GM03348 (cell line): Measurements from ENCODE around the gene LPP.

Source experiments
- DNase-seq: peaks from one replicate; pipeline ENCODE4 v3.0.0; 2012; ENCODE audit warnings: low spot score

LPP gene

GRCh38 chr3:188253800-188254452, 100.0 kb downstream of the LPP start:
- DNase-seq: no peak

- DNase-seq: no peak
These were observed 100.6 kb downstream of the LPP start for GRCh38 chr3:188254520-188255070.

GRCh38 chr3:188255190-188255589, 101.2 kb downstream of the LPP start:
- DNase-seq: no peak

- DNase-seq: no peak
These were observed 102.8 kb downstream of the LPP start for GRCh38 chr3:188256758-188257157.

GRCh38 chr3:188257384-188258026, 103.5 kb downstream of the LPP start:
- DNase-seq: no peak

- DNase-seq: no peak
These were observed 105.2 kb downstream of the LPP start for GRCh38 chr3:188259191-188259590.

GRCh38 chr3:188259596-188259995, 105.6 kb downstream of the LPP start:
- no peak for DNase-seq

- no peak for DNase-seq
These were observed 107.1 kb downstream of the LPP start for GRCh38 chr3:188261011-188261410.

GRCh38 chr3:188262488-188262887, 108.5 kb downstream of the LPP start:
- no peak for DNase-seq

GRCh38 chr3:188262913-188263683, 109.1 kb downstream of the LPP start:
- peak; percentile 52 for DNase-seq

GRCh38 chr3:188264226-188265207, 110.6 kb downstream of the LPP start:
- no peak for DNase-seq

GRCh38 chr3:188266562-188267274, 112.8 kb downstream of the LPP start:
- DNase-seq: peak; percentile 61

GRCh38 chr3:188267790-188268335, 113.9 kb downstream of the LPP start:
- no peak for DNase-seq

- DNase-seq: no peak
These were observed 114.4 kb downstream of the LPP start for GRCh38 chr3:188268336-188268735.

- no peak for DNase-seq
These were observed 115.1 kb downstream of the LPP start for GRCh38 chr3:188269040-188269439.

GRCh38 chr3:188270423-188270972, 116.5 kb downstream of the LPP start:
- DNase-seq: peak; percentile 76

- no peak for DNase-seq
These were observed 117.4 kb downstream of the LPP start for GRCh38 chr3:188271226-188271914.

GRCh38 chr3:188272481-188273372, 118.8 kb downstream of the LPP start:
- peak; percentile 66 for DNase-seq
